Small intestine (tissue), 7 donors: ENCODE measurements around the gene DPP6. TPM values are rescaled to one million over a fixed set of nuclear protein-coding genes. Genes with fewer than 3 reads are reported as not detected.

ENCODE experiments used
- DNase-seq, 2 donors: peaks; one replicate each; pipeline versions ENCODE4 v3.0.0 to v3.0.0-alpha.2; 2013
- FAIRE-seq: peaks from 2 replicates; lab custom pipeline; 2012; peaks lifted over from hg19 to GRCh38; lab: Jason Lieb, UNC
- H3K27ac ChIP-seq, 3 donors: one replicate each; pipeline ENCODE4 v1.5.1; 2013; ENCODE audit warnings: low read length in 2 of 3, mild to moderate bottlenecking in 2 of 3, control low read depth in 1 of 3, inconsistent platforms in 1 of 3, low read depth in 1 of 3, moderate library complexity in 1 of 3
- H3K27me3 ChIP-seq, 3 donors: one replicate each; pipeline ENCODE4 v1.6.1; 2013; ENCODE audit warnings: low read length in 3 of 3, inconsistent platforms in 1 of 3; ENCODE audit not compliant: control insufficient read depth in 3 of 3, insufficient read depth in 3 of 3
- H3K36me3 ChIP-seq, 3 donors: one replicate each; pipeline ENCODE4 v1.6.1; 2013; ENCODE audit warnings: low read length in 3 of 3, inconsistent platforms in 1 of 3, low read depth in 1 of 3, mild to moderate bottlenecking in 1 of 3, moderate library complexity in 1 of 3; ENCODE audit not compliant: control insufficient read depth in 3 of 3, insufficient read depth in 2 of 3
- H3K4me1 ChIP-seq, 3 donors: one replicate each; pipeline ENCODE4 v1.6.1; 2013; ENCODE audit warnings: low read length in 2 of 3, inconsistent platforms in 1 of 3, low read depth in 1 of 3, mild to moderate bottlenecking in 1 of 3, moderate library complexity in 1 of 3; ENCODE audit not compliant: control insufficient read depth in 3 of 3, insufficient read depth in 2 of 3
- H3K4me3 ChIP-seq, 3 donors: one replicate each; pipeline ENCODE4 v1.5.1; 2013; ENCODE audit warnings: low read length in 3 of 3, control low read depth in 1 of 3, inconsistent platforms in 1 of 3, low read depth in 1 of 3, mild to moderate bottlenecking in 1 of 3, moderate library complexity in 1 of 3
- H3K9me3 ChIP-seq, 2 donors: one replicate each; pipeline ENCODE4 v1.6.1; 2013; ENCODE audit warnings: low read depth in 1 of 2, low read length in 1 of 2; ENCODE audit not compliant: control insufficient read depth in 2 of 2, insufficient read depth in 1 of 2
- WGBS, 3 donors: extraction: QIAGEN DNeasy Blood & Tissue Kit; methylation state at CpG; one replicate each; pipeline ENCODE4 v1.1.7; 2013; 5-methylcytosine and 5-hydroxymethylcytosine counted together
- polyA plus RNA-seq, 4 donors: library from polyadenylated mRNA; stranded (reverse) in 3 of 4; unstranded in 1 of 4; fragments of 200-250 nt in 3 of 4; fragments of 120-200 nt in 1 of 4; gene quantifications; one replicate each; pipeline versions ENCODE4 v1.2.1 to v1.2.3, GENCODE V29; 2013
- donor health status: healthy with polysubstance abuse.
- donor health status: control.
- donor health status: control.
- donor health status: Bipolar disorder and iron deficiency.
- donor health status: healthy.

DPP6 gene
- polyA plus RNA-seq, 4 donors = 0.80 to 1.8 TPM; not detected in 2

- no peak overlapping the region for H3K27ac ChIP-seq
- no peak for FAIRE-seq
- 84 to 89% (median 88%) methylated on average over 27 of the region's 27 CpGs for WGBS, 3 donors
- peaks cover 0 to 5% of the 10 kb centered on the region in 2 donors for H3K9me3 ChIP-seq
- H3K4me1 ChIP-seq = peaks cover 0 to 14% (median 0%) of the 10 kb centered on the region in 3 donors
- DNase-seq = no peak
- no peaks in the 10 kb centered on the region for H3K36me3 ChIP-seq
- no peaks in the 10 kb centered on the region for H3K27me3 ChIP-seq
- no peak overlapping the region for H3K4me3 ChIP-seq
These were observed 805.8 kb downstream of the DPP6 start for GRCh38 chr7:154857728-154858681.

GRCh38 chr7:154858836-154859537, 806.8 kb downstream of the DPP6 start:
- Histone ChIP-seq H3K4me1 (peaks cover 0 to 5% (median 0%) of the 10 kb centered on the region in 3 donors), H3K27ac (no peak overlapping the region), H3K27me3 (no peaks in the 10 kb centered on the region), H3K4me3 (no peak overlapping the region), H3K36me3 (no peaks in the 10 kb centered on the region), H3K9me3 (peaks cover 0 to 2% of the 10 kb centered on the region in 2 donors)
- no peak for FAIRE-seq
- WGBS, 3 donors = 81 to 84% (median 84%) methylated on average over 19 of the region's 19 CpGs
- DNase-seq = no peak

- H3K36me3 ChIP-seq = no peaks in the 10 kb centered on the region
- H3K27ac ChIP-seq = no peak overlapping the region
- no peak for FAIRE-seq
- H3K27me3 ChIP-seq = no peaks in the 10 kb centered on the region
- WGBS, 3 donors = 87 to 94% (median 89%) methylated on average over 21 of the region's 21 CpGs
- no peak for DNase-seq
- H3K9me3 ChIP-seq = peaks cover 0 to 2% of the 10 kb centered on the region in 2 donors
- H3K4me3 ChIP-seq = no peak overlapping the region
- no peaks in the 10 kb centered on the region for H3K4me1 ChIP-seq
These were observed 807.8 kb downstream of the DPP6 start for GRCh38 chr7:154859747-154860620.

- 89% methylated on average over 7 of the region's 7 CpGs for WGBS, 3 donors
- DNase-seq = no peak
- no peak overlapping the region for H3K4me3 ChIP-seq
- no peaks in the 10 kb centered on the region for H3K36me3 ChIP-seq
- peaks cover 0 to 3% (median 0%) of the 10 kb centered on the region in 3 donors for H3K27me3 ChIP-seq
- no peaks in the 10 kb centered on the region for H3K4me1 ChIP-seq
- H3K9me3 ChIP-seq = no peaks in the 10 kb centered on the region
- no peak overlapping the region for H3K27ac ChIP-seq
- FAIRE-seq = no peak
These were observed 808.6 kb downstream of the DPP6 start for GRCh38 chr7:154860621-154861375.

- Histone ChIP-seq H3K27ac (no peak overlapping the region), H3K4me3 (no peak overlapping the region), H3K4me1 (no peaks in the 10 kb centered on the region), H3K36me3 (no peaks in the 10 kb centered on the region), H3K27me3 (peaks cover 0 to 3% (median 0%) of the 10 kb centered on the region in 3 donors), H3K9me3 (no peaks in the 10 kb centered on the region)
- DNase-seq (no peak), FAIRE-seq (no peak)
- 56 to 75% (median 68%) methylated on average over 5 of the region's 5 CpGs for WGBS, 3 donors
These were observed 809.4 kb downstream of the DPP6 start for GRCh38 chr7:154861589-154861988.

GRCh38 chr7:154862153-154862791, 810.1 kb downstream of the DPP6 start:
- no peak overlapping the region for H3K4me3 ChIP-seq
- H3K9me3 ChIP-seq = no peaks in the 10 kb centered on the region
- peaks cover 0 to 3% (median 0%) of the 10 kb centered on the region in 3 donors for H3K27me3 ChIP-seq
- H3K27ac ChIP-seq = no peak overlapping the region
- H3K4me1 ChIP-seq = no peaks in the 10 kb centered on the region
- FAIRE-seq = no peak
- WGBS, 3 donors = 39 to 61% (median 50%) methylated on average over 16 of the region's 16 CpGs
- no peak for DNase-seq
- no peaks in the 10 kb centered on the region for H3K36me3 ChIP-seq

GRCh38 chr7:154863766-154864522, 811.7 kb downstream of the DPP6 start:
- no peak for FAIRE-seq
- peaks cover 0 to 18% (median 3%) of the 10 kb centered on the region in 3 donors for H3K27me3 ChIP-seq
- no peak overlapping the region for H3K4me3 ChIP-seq
- no peaks in the 10 kb centered on the region for H3K4me1 ChIP-seq
- WGBS, 3 donors = 76 to 87% (median 84%) methylated on average over 16 of the region's 16 CpGs
- DNase-seq = no peak
- H3K36me3 ChIP-seq = no peaks in the 10 kb centered on the region
- H3K9me3 ChIP-seq = no peaks in the 10 kb centered on the region
- H3K27ac ChIP-seq = no peak overlapping the region
